Keratinocyte (primary cell): ENCODE measurements around the gene ANKRD34A. TPM values are rescaled to one million over a fixed set of nuclear protein-coding genes. Genes with fewer than 3 reads are reported as not detected.

Source experiments
- DNase-seq: peaks from one replicate; pipeline ENCODE4 v3.0.0-alpha.2; 2011; ENCODE audit warnings: low read depth, missing footprints, low spot score
- FAIRE-seq: peaks from 2 replicates; lab custom pipeline; 2011; peaks lifted over from hg19 to GRCh38; lab: Jason Lieb, UNC
- H2AFZ ChIP-seq: 2 replicates; pipeline ENCODE4 v1.6.0; 2012; ENCODE audit warnings: low read length, control low read depth, inconsistent platforms; ENCODE audit not compliant: control insufficient read depth
- H3K27ac ChIP-seq: 2 replicates; pipeline ENCODE4 v1.5.1; 2011; ENCODE audit warnings: low read length; ENCODE audit not compliant: control insufficient read depth, insufficient read depth
- H3K27me3 ChIP-seq: 3 replicates; pipeline ENCODE4 v1.6.0; 2011; ENCODE audit warnings: low read length; ENCODE audit not compliant: control insufficient read depth, insufficient read depth; ENCODE audit errors: extremely low read depth
- H3K36me3 ChIP-seq, 2 experiments: 2 replicates in 1 of 2; 3 replicates in 1 of 2; pipeline ENCODE4 v1.5.1; 2011; ENCODE audit warnings: low read length in 2 of 2, mild to moderate bottlenecking in 1 of 2; ENCODE audit not compliant: control insufficient read depth in 2 of 2, insufficient read depth in 2 of 2; ENCODE audit errors: extremely low read depth in 1 of 2
- H3K4me1 ChIP-seq: 3 replicates; pipeline ENCODE4 v1.5.1; 2011; ENCODE audit warnings: low read length; ENCODE audit not compliant: control insufficient read depth, insufficient read depth; ENCODE audit errors: extremely low read depth
- H3K4me2 ChIP-seq: 3 replicates; pipeline ENCODE4 v1.6.0; 2011; ENCODE audit warnings: low read depth, low read length; ENCODE audit not compliant: control insufficient read depth, insufficient read depth; ENCODE audit errors: extremely low read depth
- H3K4me3 ChIP-seq, 3 experiments: fragments of 200-600 bp in 1 of 3; sonication (generic) in 1 of 3; 2 replicates in 2 of 3; 3 replicates in 1 of 3; pipeline ENCODE4 v1.5.1; 2011 to 2016; ENCODE audit warnings: low read length in 3 of 3, mild to moderate bottlenecking in 3 of 3, control low read depth in 2 of 3, inconsistent platforms in 1 of 3, low read depth in 1 of 3, mixed read lengths in 1 of 3, mixed run types in 1 of 3, moderate library complexity in 1 of 3; ENCODE audit not compliant: control insufficient read depth in 2 of 3, insufficient read depth in 2 of 3; ENCODE audit errors: extremely low read depth in 1 of 3
- H3K79me2 ChIP-seq: 2 replicates; pipeline ENCODE4 v1.6.0; 2012; ENCODE audit warnings: low read length; ENCODE audit not compliant: control insufficient read depth, insufficient read depth
- H3K9ac ChIP-seq: 3 replicates; pipeline ENCODE4 v1.6.0; 2011; ENCODE audit warnings: low read length; ENCODE audit not compliant: control insufficient read depth, insufficient read depth; ENCODE audit errors: extremely low read depth
- H3K9me1 ChIP-seq: 3 replicates; pipeline ENCODE4 v1.6.0; 2011; ENCODE audit warnings: low read length; ENCODE audit not compliant: control insufficient read depth, insufficient read depth; ENCODE audit errors: extremely low read depth
- H3K9me3 ChIP-seq: 2 replicates; pipeline ENCODE4 v1.5.1; 2012; ENCODE audit warnings: low read depth, low read length; ENCODE audit not compliant: control insufficient read depth
- H4K20me1 ChIP-seq: 3 replicates; pipeline ENCODE4 v1.6.0; 2011; ENCODE audit warnings: low read length; ENCODE audit not compliant: control insufficient read depth, insufficient read depth; ENCODE audit errors: extremely low read depth
- CTCF ChIP-seq, 3 experiments: IDR thresholded peaks in 1 of 3; conservative IDR thresholded peaks in 1 of 3; optimal IDR thresholded peaks in 1 of 3; 2 replicates in 2 of 3; 3 replicates in 1 of 3; pipeline versions ENCODE3 to v1.5.1; 2011; ENCODE audit warnings: low read length in 3 of 3, mild to moderate bottlenecking in 3 of 3, moderate library complexity in 2 of 3, control low read depth in 1 of 3, inconsistent platforms in 1 of 3; ENCODE audit not compliant: insufficient read depth in 2 of 3; ENCODE audit errors: extremely low read depth in 1 of 3
- EZH2 ChIP-seq: IDR thresholded peaks from one replicate; pipeline ENCODE4 v1.6.1; 2012; ENCODE audit warnings: inconsistent platforms, mild to moderate bottlenecking, low read length, moderate library complexity
- dilution Hi-C: fragments of 300-500 bp; cut with MboI; formaldehyde crosslinking; loops from one replicate; pipeline ENCODE4 v1.7.0; 2020; ENCODE audit warnings: low sequenced_read_pairs; ENCODE audit not compliant: extremely low pct_ligation_motif_present
- polyA plus RNA-seq, 5 experiments: library from polyadenylated mRNA; depleted of rRNA in 3 of 5; stranded (reverse) in 3 of 5; stranded (forward) in 1 of 5; unstranded in 1 of 5; fragments of >200 nt; gene quantifications; 1 replicate in 1 of 5; 2 replicates in 3 of 5; 3 replicates in 1 of 5; pipeline versions ENCODE4 v1.2.1 to v1.2.3, GENCODE V29; 2011 to 2012; ENCODE audit warnings: missing spikeins in 2 of 5, low read depth in 1 of 5, low replicate concordance in 1 of 5

ANKRD34A gene
- polyA plus RNA-seq, 1 donor (not counting 4 experiments of a cell fraction or from before 2014, with no cell fraction given): 0.83 TPM

- Histone ChIP-seq H3K4me3 (no peak overlapping the region), H3K27me3 (no peaks in the 10 kb centered on the region), H4K20me1 (no peaks in the 10 kb centered on the region), H3K9ac (no peak overlapping the region), H3K9me3 (no peaks in the 10 kb centered on the region), H3K79me2 (no peaks in the 10 kb centered on the region), H3K27ac (no peak overlapping the region), H3K36me3 (no peaks in the 10 kb centered on the region), H2AFZ (no peak overlapping the region), H3K4me1 (peaks cover 3% of the 10 kb centered on the region), H3K4me2 (peak overlapping the region; percentile 61), H3K9me1 (no peaks in the 10 kb centered on the region)
- dilution Hi-C loops: no loop called here
- DNase-seq: no peak
- FAIRE-seq: no peak
- TF ChIP-seq EZH2 (no peak), CTCF (optimal IDR thresholded peaks at IDR 0.05 in 1 of 3, IDR thresholded peaks at IDR 0.05 in 1 of 3, conservative IDR thresholded peaks at IDR 0.05 in 1 of 3; ENCODE audit: extremely low read depth in 1 of 3, insufficient read depth in 2 of 3, low read length in 3 of 3) (no peak)
Observed at GRCh38 chr1:146007489-146008133, 43.2 kb upstream of the ANKRD34A start.

GRCh38 chr1:146001709-146002108 lies 37.3 kb upstream of the ANKRD34A start:
- H3K4me3 ChIP-seq: no peak overlapping the region
- no peaks in the 10 kb centered on the region for H3K9me1 ChIP-seq
- H4K20me1 ChIP-seq: no peaks in the 10 kb centered on the region
- H3K79me2 ChIP-seq: no peaks in the 10 kb centered on the region
- H2AFZ ChIP-seq: peak overlapping the region; percentile 68
- H3K27me3 ChIP-seq: no peaks in the 10 kb centered on the region
- peaks cover 36% of the 10 kb centered on the region for H3K4me1 ChIP-seq
- no peaks in the 10 kb centered on the region for H3K9me3 ChIP-seq
- peak overlapping the region; percentile 40 for H3K27ac ChIP-seq
- H3K4me2 ChIP-seq: no peak overlapping the region
- no peaks in the 10 kb centered on the region for H3K36me3 ChIP-seq
- no peak overlapping the region for H3K9ac ChIP-seq
- dilution Hi-C loops: no loop called here
- no peak for TF ChIP-seq CTCF (optimal IDR thresholded peaks at IDR 0.05 in 1 of 3, IDR thresholded peaks at IDR 0.05 in 1 of 3, conservative IDR thresholded peaks at IDR 0.05 in 1 of 3; ENCODE audit: extremely low read depth in 1 of 3, insufficient read depth in 2 of 3, low read length in 3 of 3)
- TF ChIP-seq EZH2: no peak
- FAIRE-seq: no peak
- DNase-seq: no peak
